GM06990 (cell line): ENCODE data around the gene SNU13.
A peak's percentile ranks its signal among the peaks of the same experiment; 100 is the strongest.

ENCODE experiments used
- DNase-seq: peaks from one replicate; pipeline ENCODE4 v3.0.0-alpha.2; 2011; ENCODE audit not compliant: insufficient read length; ENCODE audit errors: extremely low read depth
- H3K27me3 ChIP-seq: replicated peaks from 2 replicates; pipeline ENCODE4 v1.6.0; 2011; ENCODE audit warnings: low read length; ENCODE audit not compliant: control insufficient read depth, insufficient read depth
- H3K36me3 ChIP-seq: 2 replicates; pipeline ENCODE4 v1.5.1; 2011; ENCODE audit warnings: low read length; ENCODE audit not compliant: control insufficient read depth, insufficient read depth
- H3K4me3 ChIP-seq: replicated peaks from 2 replicates; pipeline ENCODE4 v1.5.1; 2011; ENCODE audit warnings: low read depth, mild to moderate bottlenecking, control low read depth, low read length
- CTCF ChIP-seq: IDR thresholded peaks from 2 replicates; pipeline ENCODE4 v1.5.1; 2011; ENCODE audit warnings: low read length, control low read depth, mild to moderate bottlenecking, inconsistent platforms; ENCODE audit not compliant: insufficient read depth, poor library complexity, severe bottlenecking

The SNU13 gene

GRCh38 chr22:41713004-41713403 lies 24.3 kb upstream of the SNU13 start:
- Histone ChIP-seq H3K36me3 (no peaks in the 10 kb centered on the region), H3K27me3 (no peaks in the 10 kb centered on the region; the same call in 1 of the 2 replicates), H3K4me3 (no peak overlapping the region)
- no peak for DNase-seq
- no peak for TF ChIP-seq CTCF

GRCh38 chr22:41709341-41709740 lies 20.7 kb upstream of the SNU13 start:
- Histone ChIP-seq H3K27me3 (no peaks in the 10 kb centered on the region), H3K4me3 (no peak overlapping the region), H3K36me3 (no peaks in the 10 kb centered on the region)
- no peak for DNase-seq
- no peak for TF ChIP-seq CTCF

- no peak for DNase-seq
- TF ChIP-seq CTCF, result no peak
- Histone ChIP-seq H3K27me3 (no peaks in the 10 kb centered on the region), H3K4me3 (no peak overlapping the region), H3K36me3 (no peaks in the 10 kb centered on the region)
These were observed 14.1 kb upstream of the SNU13 start for GRCh38 chr22:41702763-41703162.

GRCh38 chr22:41700108-41700364 lies 11.4 kb upstream of the SNU13 start:
- Histone ChIP-seq H3K4me3 (no peak overlapping the region), H3K27me3 (no peaks in the 10 kb centered on the region), H3K36me3 (peaks cover 1% of the 10 kb centered on the region)
- no peak for DNase-seq
- no peak for TF ChIP-seq CTCF

- Histone ChIP-seq H3K27me3 (no peaks in the 10 kb centered on the region), H3K36me3 (peaks cover 1% of the 10 kb centered on the region), H3K4me3 (no peak within 1 kb of the TSS)
- DNase-seq, result peak; percentile 78
- no peak for TF ChIP-seq CTCF
These were observed 10.8 kb upstream of the SNU13 start, which contains the start of gene MEI1 for GRCh38 chr22:41699264-41700107. MEI1 (plus strand) TSS chr22:41699503; CDS start chr22:41699539, 36 bp downstream.
